ENCODE data around the gene SMG6.

GRCh38 chr17:2034157-2034556, 269.4 kb downstream of the SMG6 start:
- TF ChIP-seq POLR2AphosphoS5 (IDR thresholded peaks at IDR 0.05; ENCODE audit: low read depth, low read length) (no peak), EP300 (IDR thresholded peaks at IDR 0.05; ENCODE audit: borderline replicate concordance in 1 of 2, low read depth in 1 of 2, low read length in 1 of 2) (no peak), RAD21 (IDR thresholded peaks at IDR 0.05; ENCODE audit: low read length) (no peak), TAF1 (IDR thresholded peaks at IDR 0.05; ENCODE audit: borderline replicate concordance, low read depth, low read length) (no peak), RFX5 (IDR thresholded peaks at IDR 0.05; ENCODE audit: low read length) (no peak), CHD2 (IDR thresholded peaks at IDR 0.05; ENCODE audit: low read length, partially characterized antibody) (no peak), ZBTB33 (IDR thresholded peaks at IDR 0.05; ENCODE audit: borderline replicate concordance, low read depth) (no peak), FOSL2 (IDR thresholded peaks at IDR 0.05; ENCODE audit: borderline replicate concordance, low read depth) (no peak), RXRA (IDR thresholded peaks at IDR 0.05; ENCODE audit: borderline replicate concordance, low read depth) (no peak), EZH2phosphoT487 (IDR thresholded peaks at IDR 0.05; ENCODE audit: borderline replicate concordance, low read depth) (no peak), NFIC (IDR thresholded peaks at IDR 0.05; ENCODE audit: borderline replicate concordance) (no peak)
- TF ChIP-seq, protein P1, sequence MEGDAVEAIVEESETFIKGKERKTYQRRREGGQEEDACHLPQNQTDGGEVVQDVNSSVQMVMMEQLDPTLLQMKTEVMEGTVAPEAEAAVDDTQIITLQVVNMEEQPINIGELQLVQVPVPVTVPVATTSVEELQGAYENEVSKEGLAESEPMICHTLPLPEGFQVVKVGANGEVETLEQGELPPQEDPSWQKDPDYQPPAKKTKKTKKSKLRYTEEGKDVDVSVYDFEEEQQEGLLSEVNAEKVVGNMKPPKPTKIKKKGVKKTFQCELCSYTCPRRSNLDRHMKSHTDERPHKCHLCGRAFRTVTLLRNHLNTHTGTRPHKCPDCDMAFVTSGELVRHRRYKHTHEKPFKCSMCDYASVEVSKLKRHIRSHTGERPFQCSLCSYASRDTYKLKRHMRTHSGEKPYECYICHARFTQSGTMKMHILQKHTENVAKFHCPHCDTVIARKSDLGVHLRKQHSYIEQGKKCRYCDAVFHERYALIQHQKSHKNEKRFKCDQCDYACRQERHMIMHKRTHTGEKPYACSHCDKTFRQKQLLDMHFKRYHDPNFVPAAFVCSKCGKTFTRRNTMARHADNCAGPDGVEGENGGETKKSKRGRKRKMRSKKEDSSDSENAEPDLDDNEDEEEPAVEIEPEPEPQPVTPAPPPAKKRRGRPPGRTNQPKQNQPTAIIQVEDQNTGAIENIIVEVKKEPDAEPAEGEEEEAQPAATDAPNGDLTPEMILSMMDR (IDR thresholded peaks at IDR 0.05) = no peak
